ENCODE measurements around the gene TAF11L12.

The TAF11L12 gene

DNA sequence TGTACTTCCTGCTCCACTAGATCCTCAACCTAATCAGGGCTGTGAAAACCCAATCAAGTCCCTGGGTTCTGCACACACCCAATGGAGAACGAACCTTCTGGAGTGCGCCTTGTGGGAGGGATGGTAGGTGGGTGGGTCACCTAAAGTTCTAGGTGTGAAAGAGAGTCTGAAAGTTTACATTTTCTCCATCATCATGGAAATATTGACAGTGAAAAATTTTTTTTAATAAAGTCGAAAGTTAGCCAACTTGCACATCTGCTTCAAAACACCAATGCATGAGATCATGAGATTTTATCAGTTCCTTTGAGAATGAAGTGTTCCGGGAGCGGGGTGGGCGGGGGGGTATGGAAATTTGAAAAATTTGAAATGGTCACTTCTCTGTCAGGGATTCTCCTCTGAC is 45.7 kb downstream of the TAF11L12 start:
- TF ChIP-seq POLR2A (IDR thresholded peaks at IDR 0.05; ENCODE audit: low read depth, low read length): no peak
- no peak for DNase-seq (ENCODE audit: insufficient read length, low spot score)
- FAIRE-seq: no peak

Data from H54 (cell line).